ENCODE results near the gene NRARP. TPM values are rescaled to one million over a fixed set of nuclear protein-coding genes. Genes with fewer than 3 reads are reported as not detected.

The NRARP gene
- total RNA-seq, 1 donor from 2014 or later, result 5.1 TPM

DNA sequence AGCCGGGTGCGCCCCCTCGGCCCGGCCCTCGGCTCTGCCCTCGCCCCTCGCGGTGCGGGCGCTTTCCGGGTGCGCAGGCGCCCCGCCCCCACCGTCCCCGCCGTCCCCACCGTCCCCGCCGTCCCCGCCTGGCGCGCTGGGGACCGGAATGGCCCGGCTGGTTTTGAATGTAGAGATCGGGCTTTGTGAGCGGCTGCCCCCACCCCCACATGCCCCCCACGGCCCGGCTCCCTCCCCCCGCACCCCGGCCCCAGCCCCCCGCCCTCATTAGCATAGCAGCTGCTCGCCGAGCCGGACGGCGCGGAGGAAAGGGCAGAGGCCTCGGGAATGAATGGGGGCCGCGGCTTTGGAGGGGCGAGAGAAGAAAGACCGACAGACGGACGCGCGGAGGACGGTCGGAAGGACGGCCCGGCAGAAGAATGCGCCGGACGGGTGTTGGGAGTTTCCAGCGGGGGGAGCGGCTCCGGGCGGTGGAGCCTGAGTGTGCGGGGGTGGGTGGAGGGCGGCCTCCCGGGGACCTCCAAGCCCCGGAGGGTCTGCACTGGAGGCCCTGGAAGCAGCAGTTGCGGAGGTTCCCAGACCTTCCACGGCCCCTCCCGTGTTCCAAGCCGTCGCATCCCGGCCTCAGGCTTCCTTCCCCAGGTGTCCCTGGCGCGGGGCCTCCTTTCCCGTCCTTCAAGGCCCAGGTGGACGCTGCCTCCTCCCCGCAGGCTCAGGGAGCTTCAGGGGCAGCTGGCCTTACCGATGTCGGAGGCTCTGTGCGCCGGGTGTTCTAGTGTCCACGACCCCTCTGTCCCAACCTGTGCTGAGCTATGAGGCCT is 6.0 kb downstream of the NRARP start:
- TF ChIP-seq CTCF (IDR thresholded peaks at IDR 0.05; ENCODE audit: borderline replicate concordance), result no peak
- intact Hi-C loops (cut with micrococcal nuclease), result loop anchor here (5.0 kb wide), 1 partner anchor 111 kb away; no protein-coding TSS in a partner anchor
- peaks cover 6% of the 10 kb centered on the region for H3K9me3 ChIP-seq (replicated peaks)
- peak overlapping the region; percentile 63 for H3K4me3 ChIP-seq
- DNase-seq, result no peak
- peak overlapping the region; percentile 92 for H3K27ac ChIP-seq (replicated peaks)
- H3K27me3 ChIP-seq (ENCODE audit: low read depth), result peaks cover 62% of the 10 kb centered on the region
- no peaks in the 10 kb centered on the region for H3K36me3 ChIP-seq
- H3K4me1 ChIP-seq, result peaks cover 65% of the 10 kb centered on the region

- Histone ChIP-seq H3K27ac (replicated peaks) (peak overlapping the region; percentile 92), H3K9me3 (replicated peaks) (peaks cover 6% of the 10 kb centered on the region), H3K36me3 (no peaks in the 10 kb centered on the region), H3K4me3 (peak overlapping the region; percentile 63), H3K4me1 (peaks cover 58% of the 10 kb centered on the region), H3K27me3 (ENCODE audit: low read depth) (peaks cover 60% of the 10 kb centered on the region)
- TF ChIP-seq CTCF (IDR thresholded peaks at IDR 0.05; ENCODE audit: borderline replicate concordance), result peak; percentile 77
- no peak for DNase-seq
- intact Hi-C loops (cut with micrococcal nuclease), result loop anchor here (5.0 kb wide), 1 partner anchor 112 kb away; no protein-coding TSS in a partner anchor
Measured at GRCh38 chr9:137295238-137295811, 6.7 kb downstream of the NRARP start.

- peaks cover 6% of the 10 kb centered on the region for H3K9me3 ChIP-seq (replicated peaks)
Measured at GRCh38 chr9:137294681-137295237, 7.3 kb downstream of the NRARP start.

GRCh38 chr9:137294091-137294680 is 7.9 kb downstream of the NRARP start:
- Histone ChIP-seq H3K27ac (replicated peaks) (peak overlapping the region; percentile 92), H3K4me3 (peak overlapping the region; percentile 11), H3K9me3 (replicated peaks) (peaks cover 6% of the 10 kb centered on the region), H3K4me1 (peaks cover 47% of the 10 kb centered on the region), H3K27me3 (ENCODE audit: low read depth) (peaks cover 50% of the 10 kb centered on the region), H3K36me3 (no peaks in the 10 kb centered on the region)
- no peak for DNase-seq
- no peak for TF ChIP-seq CTCF (IDR thresholded peaks at IDR 0.05; ENCODE audit: borderline replicate concordance)
- intact Hi-C loops (cut with micrococcal nuclease), result no loop called here

More at GRCh38 chr9:137294681-137295237, 7.3 kb downstream of the NRARP start:
- DNase-seq, result no peak
- H3K27ac ChIP-seq (replicated peaks), result peak overlapping the region; percentile 92
- peak; percentile 45 for TF ChIP-seq CTCF (IDR thresholded peaks at IDR 0.05; ENCODE audit: borderline replicate concordance)
- peaks cover 54% of the 10 kb centered on the region for H3K27me3 ChIP-seq (ENCODE audit: low read depth)
- peaks cover 52% of the 10 kb centered on the region for H3K4me1 ChIP-seq
- peak overlapping the region; percentile 63 for H3K4me3 ChIP-seq
- no peaks in the 10 kb centered on the region for H3K36me3 ChIP-seq
- intact Hi-C loops (cut with micrococcal nuclease), result loop anchor here (5.0 kb wide), 1 partner anchor 113 kb away; no protein-coding TSS in a partner anchor

DNA sequence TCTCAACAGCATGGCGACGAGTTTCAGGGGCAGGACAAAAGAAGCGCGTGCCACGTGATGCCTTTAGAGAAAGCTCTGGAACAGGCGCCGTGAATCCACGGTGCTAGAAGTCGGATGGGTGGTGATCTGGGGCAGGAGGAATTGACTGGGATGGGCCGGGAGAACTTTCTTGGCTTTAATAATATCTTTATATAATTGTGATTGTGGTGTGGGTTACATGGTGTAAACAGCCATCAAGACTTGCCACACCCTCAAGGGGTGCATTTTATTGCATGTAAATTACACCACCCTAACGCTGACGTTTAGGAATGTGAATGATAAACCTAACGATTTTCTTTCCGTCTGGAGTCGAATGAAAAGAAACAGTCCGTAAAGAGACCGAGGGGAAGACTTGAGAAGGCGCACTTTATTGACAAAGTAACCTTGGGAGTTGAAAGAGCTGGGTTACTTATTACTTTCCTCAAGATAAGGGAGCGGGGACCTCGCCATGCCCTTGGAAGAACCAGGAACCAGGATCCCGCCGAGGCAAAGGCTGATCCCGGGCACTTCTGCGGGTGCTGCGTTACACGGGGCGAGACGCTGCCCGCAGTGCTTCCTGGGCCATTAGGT is 8.5 kb downstream of the NRARP start:
- DNase-seq, result no peak
- Histone ChIP-seq H3K27me3 (ENCODE audit: low read depth) (peaks cover 44% of the 10 kb centered on the region), H3K36me3 (no peaks in the 10 kb centered on the region), H3K27ac (replicated peaks) (peak overlapping the region; percentile 36), H3K4me3 (peak overlapping the region; percentile 11), H3K4me1 (peaks cover 41% of the 10 kb centered on the region), H3K9me3 (replicated peaks) (peaks cover 6% of the 10 kb centered on the region)
- intact Hi-C loops (cut with micrococcal nuclease), result no loop called here
- TF ChIP-seq CTCF (IDR thresholded peaks at IDR 0.05; ENCODE audit: borderline replicate concordance), result no peak
